Uterus (tissue), 4 donors: Measurements from ENCODE around the gene NOTUM. TPM values are rescaled to one million over a fixed set of nuclear protein-coding genes. Genes with fewer than 3 reads are reported as not detected.
A peak's percentile ranks its signal among the peaks of the same experiment; 100 is the strongest.

Experiments used
- DNase-seq, 2 donors: peaks; one replicate each; pipeline ENCODE4 v3.0.0-alpha.2; 2019 to 2020
- H3K27ac ChIP-seq, 2 donors: fragments of 200-600 bp; sonication (generic); 1 replicate in 1 of 2; 2 replicates in 1 of 2; pipeline ENCODE4 v1.5.1; 2016 to 2018
- H3K27me3 ChIP-seq, 2 donors: fragments of 200-600 bp; sonication (generic); one replicate each; pipeline ENCODE4 v1.5.1; 2018 to 2019; ENCODE audit warnings: control low read depth in 1 of 2
- H3K36me3 ChIP-seq, 2 donors: fragments of 200-600 bp; sonication (generic); one replicate each; pipeline ENCODE4 v1.5.1; 2019; ENCODE audit warnings: control low read depth in 1 of 2
- H3K4me1 ChIP-seq, 2 donors: fragments of 200-600 bp; sonication (generic); one replicate each; pipeline ENCODE4 v1.5.1; 2018 to 2019; ENCODE audit warnings: control low read depth in 1 of 2
- H3K4me3 ChIP-seq, 2 donors: fragments of 200-600 bp; sonication (generic); 1 replicate in 1 of 2; 2 replicates in 1 of 2; pipeline ENCODE4 v1.5.1; 2018 to 2019; ENCODE audit warnings: mild to moderate bottlenecking in 1 of 2
- H3K9me3 ChIP-seq, 2 donors: fragments of 200-600 bp; sonication (generic); one replicate each; pipeline ENCODE4 v1.5.1; 2019; ENCODE audit warnings: control low read depth in 1 of 2
- POLR2A ChIP-seq, 2 donors: fragments of 450-650 bp; IDR thresholded peaks; one replicate each; pipeline ENCODE4 v1.6.1; 2016; ENCODE audit warnings: antibody characterized with exemption in 2 of 2, mild to moderate bottlenecking in 1 of 2, moderate library complexity in 1 of 2
- intact Hi-C: fragments of 100-400 bp; cut with DNase I; formaldehyde crosslinking; loops from one replicate; pipeline ENCODE4 v1.15.1; 2023; ENCODE audit warnings: low total_unique reads
- total RNA-seq, 4 donors: library from RNA; depleted of rRNA in 3 of 4; stranded (reverse); fragments of >200 nt in 3 of 4; gene quantifications; one replicate each; pipeline versions ENCODE4 v1.1.0 to v1.2.4, GENCODE V29; 2014 to 2023
- TF ChIP-seq, protein P1 (sequence below), 4 experiments: fragments of 200-600 bp in 2 of 4; fragments of 450-650 bp in 2 of 4; sonication (generic) in 2 of 4; IDR thresholded peaks; one replicate each; pipeline ENCODE4 v1.5.1; 2016 to 2019; ENCODE audit warnings: antibody characterized with exemption in 4 of 4, mild to moderate bottlenecking in 2 of 4, moderate library complexity in 1 of 4
- donor health status: DM: yes; HTN: yes; CAD: no.

The NOTUM gene
- total RNA-seq, 4 donors from 2014 or later, result 5.0 TPM; not detected in 3

DNA sequence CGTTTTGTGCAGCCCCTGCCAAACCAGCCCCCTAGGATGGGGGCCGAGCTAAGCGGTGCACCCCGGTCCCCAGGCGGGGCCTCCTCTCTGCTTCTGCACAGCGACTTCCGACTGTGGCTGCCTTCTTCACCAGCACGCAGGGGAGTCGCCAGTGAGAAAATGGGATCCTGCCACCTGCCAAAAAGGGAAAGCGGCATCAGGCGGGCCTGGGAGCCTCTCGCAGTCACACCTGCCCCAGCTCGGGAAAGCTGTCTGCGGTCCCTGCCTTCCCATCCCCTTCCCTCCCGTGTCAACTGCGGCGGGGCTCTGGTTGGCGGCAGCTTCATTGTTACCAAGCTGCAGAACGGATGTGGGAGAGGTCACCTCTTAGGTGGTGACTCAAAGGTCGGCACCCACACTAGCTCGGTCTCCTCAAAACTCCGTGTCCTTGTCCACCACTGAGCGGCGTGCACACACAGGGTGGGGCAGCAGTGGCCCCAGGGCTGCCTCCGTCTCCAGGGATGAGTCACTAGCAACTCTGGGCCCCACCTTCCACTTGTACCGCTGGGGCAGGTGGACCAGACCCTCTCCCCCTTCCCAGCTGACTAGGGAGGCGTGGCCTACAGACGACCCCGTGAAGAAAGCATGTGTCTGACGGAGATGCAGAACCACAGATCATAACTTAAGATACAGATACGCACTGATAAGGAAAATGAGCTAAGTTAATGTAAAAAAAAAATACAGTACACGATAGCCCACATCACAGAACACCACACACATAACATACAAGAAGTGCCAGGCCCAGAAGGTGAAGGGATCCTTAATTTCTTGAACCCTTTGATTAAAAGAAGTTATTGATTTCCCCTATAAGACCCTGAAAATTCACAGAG lies 48.3 kb downstream of the NOTUM start:
- H3K9me3 ChIP-seq, result no peaks in the 10 kb centered on the region
- no peaks in the 10 kb centered on the region for H3K27me3 ChIP-seq
- no peaks in the 10 kb centered on the region for H3K36me3 ChIP-seq
- peaks cover 5 to 9% of the 10 kb centered on the region in 2 donors for H3K4me1 ChIP-seq
- TF ChIP-seq, protein P1, sequence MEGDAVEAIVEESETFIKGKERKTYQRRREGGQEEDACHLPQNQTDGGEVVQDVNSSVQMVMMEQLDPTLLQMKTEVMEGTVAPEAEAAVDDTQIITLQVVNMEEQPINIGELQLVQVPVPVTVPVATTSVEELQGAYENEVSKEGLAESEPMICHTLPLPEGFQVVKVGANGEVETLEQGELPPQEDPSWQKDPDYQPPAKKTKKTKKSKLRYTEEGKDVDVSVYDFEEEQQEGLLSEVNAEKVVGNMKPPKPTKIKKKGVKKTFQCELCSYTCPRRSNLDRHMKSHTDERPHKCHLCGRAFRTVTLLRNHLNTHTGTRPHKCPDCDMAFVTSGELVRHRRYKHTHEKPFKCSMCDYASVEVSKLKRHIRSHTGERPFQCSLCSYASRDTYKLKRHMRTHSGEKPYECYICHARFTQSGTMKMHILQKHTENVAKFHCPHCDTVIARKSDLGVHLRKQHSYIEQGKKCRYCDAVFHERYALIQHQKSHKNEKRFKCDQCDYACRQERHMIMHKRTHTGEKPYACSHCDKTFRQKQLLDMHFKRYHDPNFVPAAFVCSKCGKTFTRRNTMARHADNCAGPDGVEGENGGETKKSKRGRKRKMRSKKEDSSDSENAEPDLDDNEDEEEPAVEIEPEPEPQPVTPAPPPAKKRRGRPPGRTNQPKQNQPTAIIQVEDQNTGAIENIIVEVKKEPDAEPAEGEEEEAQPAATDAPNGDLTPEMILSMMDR (IDR thresholded peaks at IDR 0.05), result no peak
- no peak for DNase-seq
- H3K27ac ChIP-seq, result no peak overlapping the region
- intact Hi-C loops, result no loop called here
- H3K4me3 ChIP-seq, result no peak overlapping the region

DNA sequence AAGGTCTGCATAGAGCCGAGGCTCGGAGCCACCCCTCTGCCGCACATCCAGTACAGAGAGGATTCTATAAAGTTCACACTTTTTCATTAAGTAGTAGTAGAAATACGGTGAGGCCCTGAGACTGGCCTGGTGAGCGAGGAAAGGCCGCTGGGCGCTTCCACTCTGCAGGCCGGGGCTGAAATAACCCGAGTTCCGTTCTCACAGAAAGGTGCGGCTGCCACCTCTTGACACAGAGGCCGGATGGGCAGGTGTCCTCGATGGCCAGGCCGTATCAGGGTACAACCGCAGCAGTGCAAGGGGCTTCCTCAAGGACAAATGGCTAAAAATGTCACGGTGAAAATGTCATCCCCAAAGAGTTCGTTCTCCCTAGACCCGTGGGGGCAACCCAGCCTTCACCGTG lies 49.0 kb downstream of the NOTUM start:
- no peaks in the 10 kb centered on the region for H3K9me3 ChIP-seq
- no peak overlapping the region for H3K4me3 ChIP-seq
- TF ChIP-seq, protein P1 (IDR thresholded peaks at IDR 0.05), result no peak
- no peak for TF ChIP-seq POLR2A (IDR thresholded peaks at IDR 0.05)
- no peaks in the 10 kb centered on the region for H3K36me3 ChIP-seq
- no peak for DNase-seq
- no peaks in the 10 kb centered on the region for H3K27me3 ChIP-seq
- peak overlapping the region in 1 of 2 donors; percentile 81 for H3K27ac ChIP-seq
- peaks cover 5 to 7% of the 10 kb centered on the region in 2 donors for H3K4me1 ChIP-seq
- intact Hi-C loops, result no loop called here

DNA sequence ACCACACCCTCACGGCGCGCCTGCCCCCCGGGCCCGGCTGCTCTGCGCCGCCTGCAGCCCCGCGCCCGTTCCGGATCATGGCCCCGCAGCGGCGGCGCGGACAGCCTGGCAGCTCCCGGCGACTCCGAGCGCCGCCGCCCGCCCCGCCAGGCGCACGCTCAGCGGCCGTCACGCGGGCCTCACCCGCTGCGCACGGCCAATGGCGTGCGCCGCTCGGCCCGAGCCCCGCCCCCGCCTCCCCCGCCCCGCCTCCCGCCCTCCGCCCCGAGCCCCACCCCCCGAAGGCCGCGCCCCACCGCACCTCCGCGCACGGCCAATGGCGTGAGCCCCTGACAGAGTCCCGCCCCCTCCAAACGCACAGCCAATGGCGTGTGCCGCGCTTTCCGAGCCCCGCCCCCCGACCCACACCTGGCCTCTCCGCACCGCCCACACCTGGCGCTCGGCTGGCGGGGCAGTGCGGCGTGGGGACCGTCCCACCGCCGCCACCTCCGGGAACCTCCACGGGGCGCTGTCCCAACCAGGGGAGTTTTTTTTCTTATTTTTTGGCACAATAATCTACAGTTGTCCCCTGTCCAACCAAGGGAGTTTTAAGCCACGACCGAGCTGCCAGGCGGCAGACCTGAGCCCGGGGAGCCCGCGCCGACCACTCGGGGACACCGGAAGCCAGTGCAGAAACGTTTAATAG lies 49.6 kb downstream of the NOTUM start, which contains the start of gene PCYT2:
Gene PCYT2, minus strand, starts transcription at position 123 of the 685 bp plus-strand sequence. Its CDS starts 44 bp downstream, at position 79.
- Histone ChIP-seq H3K4me3 (peak within 1 kb of the TSS; percentile 46 to 83), H3K9me3 (no peaks in the 10 kb centered on the region), H3K27ac (peak within 1 kb of the TSS; percentile 38 to 81), H3K27me3 (no peaks in the 10 kb centered on the region), H3K4me1 (peaks cover 0 to 4% of the 10 kb centered on the region in 2 donors), H3K36me3 (no peaks in the 10 kb centered on the region)
- peak; percentile 89 to 90 for DNase-seq
- intact Hi-C loops, result no loop called here
- peak in 1 of 2 donors; percentile 56 for TF ChIP-seq POLR2A (IDR thresholded peaks at IDR 0.05)
- TF ChIP-seq, protein P1 (IDR thresholded peaks at IDR 0.05), result no peak

DNA sequence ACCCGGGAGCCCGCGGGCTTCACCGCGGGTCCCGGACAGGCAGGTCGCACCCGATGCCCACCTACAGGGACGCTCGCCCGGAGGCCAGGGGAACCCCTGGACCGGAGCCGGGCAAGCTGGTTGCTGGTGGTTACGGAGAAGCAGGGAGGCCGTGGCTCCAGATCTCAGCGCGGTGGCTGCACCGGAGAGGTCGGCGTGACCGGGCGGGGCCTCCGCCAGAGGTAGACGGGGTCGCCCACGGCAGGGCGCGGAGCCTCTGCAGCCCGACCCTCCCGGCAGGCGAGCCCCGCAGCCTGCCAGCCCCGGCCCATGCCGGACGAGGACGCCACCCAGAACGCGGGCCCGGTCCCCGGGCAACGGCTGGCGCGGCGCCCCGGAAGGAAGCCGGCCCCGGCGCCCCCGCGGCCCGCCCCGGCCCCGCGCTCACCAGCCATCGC lies 50.1 kb downstream of the NOTUM start:
- H3K27ac ChIP-seq, result peak overlapping the region; percentile 38 to 62
- peak in 1 of 2 donors; percentile 46 for DNase-seq
- intact Hi-C loops, result no loop called here

More for the DNA sequence above, 50.1 kb downstream of the NOTUM start:
- H3K4me3 ChIP-seq, result peak overlapping the region; percentile 46 to 83
- H3K4me1 ChIP-seq, result peaks cover 0 to 4% of the 10 kb centered on the region in 2 donors
- H3K27me3 ChIP-seq, result no peaks in the 10 kb centered on the region
- no peaks in the 10 kb centered on the region for H3K36me3 ChIP-seq
- no peaks in the 10 kb centered on the region for H3K9me3 ChIP-seq
- TF ChIP-seq, protein P1 (IDR thresholded peaks at IDR 0.05), result no peak
- no peak for TF ChIP-seq POLR2A (IDR thresholded peaks at IDR 0.05)
